ENCODE results near the gene PARPBP.

Gene PARPBP

DNA sequence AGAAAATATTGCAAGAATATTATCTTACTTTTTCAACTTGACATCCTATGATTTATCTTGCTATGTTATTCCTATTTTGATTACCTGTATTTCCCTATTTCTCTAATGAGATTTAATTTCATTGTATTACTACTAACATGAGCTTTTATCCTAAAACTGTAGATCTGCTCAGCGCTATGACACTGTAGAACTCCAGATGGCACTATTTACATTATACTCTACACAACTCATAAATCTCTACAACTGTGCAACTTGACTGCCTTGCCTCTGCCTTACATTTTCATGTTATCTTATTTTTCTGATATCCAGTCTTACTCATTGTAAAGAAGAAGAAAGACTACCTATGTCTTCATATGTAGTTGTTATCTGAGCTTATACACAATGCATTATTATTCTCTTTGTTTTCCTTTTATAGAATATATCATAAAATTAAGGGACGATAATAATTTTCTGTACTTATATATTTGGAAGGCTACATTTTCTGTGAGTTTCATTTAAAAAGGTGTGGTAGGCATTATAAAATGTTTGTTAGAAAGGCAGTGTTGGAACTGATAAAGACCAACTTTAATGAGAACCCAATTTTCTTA lies 24.2 kb upstream of the PARPBP start:
- TF ChIP-seq, protein P1, sequence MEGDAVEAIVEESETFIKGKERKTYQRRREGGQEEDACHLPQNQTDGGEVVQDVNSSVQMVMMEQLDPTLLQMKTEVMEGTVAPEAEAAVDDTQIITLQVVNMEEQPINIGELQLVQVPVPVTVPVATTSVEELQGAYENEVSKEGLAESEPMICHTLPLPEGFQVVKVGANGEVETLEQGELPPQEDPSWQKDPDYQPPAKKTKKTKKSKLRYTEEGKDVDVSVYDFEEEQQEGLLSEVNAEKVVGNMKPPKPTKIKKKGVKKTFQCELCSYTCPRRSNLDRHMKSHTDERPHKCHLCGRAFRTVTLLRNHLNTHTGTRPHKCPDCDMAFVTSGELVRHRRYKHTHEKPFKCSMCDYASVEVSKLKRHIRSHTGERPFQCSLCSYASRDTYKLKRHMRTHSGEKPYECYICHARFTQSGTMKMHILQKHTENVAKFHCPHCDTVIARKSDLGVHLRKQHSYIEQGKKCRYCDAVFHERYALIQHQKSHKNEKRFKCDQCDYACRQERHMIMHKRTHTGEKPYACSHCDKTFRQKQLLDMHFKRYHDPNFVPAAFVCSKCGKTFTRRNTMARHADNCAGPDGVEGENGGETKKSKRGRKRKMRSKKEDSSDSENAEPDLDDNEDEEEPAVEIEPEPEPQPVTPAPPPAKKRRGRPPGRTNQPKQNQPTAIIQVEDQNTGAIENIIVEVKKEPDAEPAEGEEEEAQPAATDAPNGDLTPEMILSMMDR (IDR thresholded peaks at IDR 0.05): no peak
- H3K36me3 ChIP-seq (ENCODE audit: control insufficient read depth, insufficient read depth, low read length): no peaks in the 10 kb centered on the region

DNA sequence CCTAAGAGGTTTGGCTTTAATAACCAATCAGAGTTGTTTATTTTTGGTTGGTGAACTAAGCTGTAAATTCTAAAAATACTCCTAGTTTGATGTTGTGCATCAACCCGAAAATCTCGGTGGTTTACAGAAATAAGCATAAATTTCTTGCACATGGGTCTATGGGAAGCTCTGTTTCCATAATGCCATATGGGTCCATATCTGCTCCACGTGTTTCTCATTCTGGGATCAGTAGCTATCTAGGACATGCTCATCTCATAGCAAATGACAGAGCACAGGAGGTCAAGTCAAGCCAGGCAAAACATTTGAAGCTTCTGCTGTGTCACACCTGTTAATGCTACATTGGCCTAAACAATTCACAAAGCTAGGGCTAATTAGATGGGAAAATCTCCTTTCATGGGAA lies 23.1 kb upstream of the PARPBP start:
- H3K4me3 ChIP-seq (ENCODE audit: low read depth, low read length): no peak overlapping the region
- TF ChIP-seq, protein P1 (IDR thresholded peaks at IDR 0.05): no peak
- H3K36me3 ChIP-seq (ENCODE audit: control insufficient read depth, insufficient read depth, low read length): no peaks in the 10 kb centered on the region
- no peak overlapping the region for H2AFZ ChIP-seq
- H3K9me3 ChIP-seq (ENCODE audit: control insufficient read depth, low read length): no peaks in the 10 kb centered on the region
- H3K27me3 ChIP-seq (ENCODE audit: control insufficient read depth, insufficient read depth, low read length): no peaks in the 10 kb centered on the region
- H3K9ac ChIP-seq: no peak overlapping the region
- H3K27ac ChIP-seq: no peak overlapping the region
- no peak overlapping the region for H3K4me2 ChIP-seq (ENCODE audit: low read length)
- H3K4me1 ChIP-seq: no peaks in the 10 kb centered on the region
- no peaks in the 10 kb centered on the region for H3K79me2 ChIP-seq

More for the DNA sequence above, 24.2 kb upstream of the PARPBP start:
- Histone ChIP-seq H3K27me3 (ENCODE audit: control insufficient read depth, insufficient read depth, low read length) (no peaks in the 10 kb centered on the region), H3K4me2 (ENCODE audit: low read length) (no peak overlapping the region), H3K27ac (no peak overlapping the region), H2AFZ (no peak overlapping the region), H3K4me3 (ENCODE audit: low read depth, low read length) (no peak overlapping the region), H3K9ac (no peak overlapping the region), H3K9me3 (ENCODE audit: control insufficient read depth, low read length) (no peaks in the 10 kb centered on the region), H3K79me2 (no peaks in the 10 kb centered on the region), H3K4me1 (no peaks in the 10 kb centered on the region)

DNA sequence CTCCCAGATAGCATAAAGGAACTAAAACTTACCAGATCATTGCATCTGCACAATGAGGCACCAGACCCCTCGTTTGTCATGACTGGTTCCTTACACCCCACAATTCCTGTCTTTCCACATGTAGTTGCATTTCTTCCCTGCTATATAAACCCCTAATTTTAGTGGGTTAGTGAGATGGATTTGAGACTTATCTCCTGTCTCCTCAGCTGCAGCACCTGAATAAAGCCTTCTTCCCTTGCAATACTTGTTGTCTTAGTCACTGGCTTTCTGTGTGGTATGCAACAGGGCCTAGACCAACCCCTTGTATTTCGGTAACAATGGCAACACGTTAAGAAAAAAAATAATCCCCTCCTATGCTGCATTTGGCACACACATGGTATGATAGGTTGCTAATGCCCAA lies 13.1 kb upstream of the PARPBP start:
- H3K36me3 ChIP-seq (ENCODE audit: control insufficient read depth, insufficient read depth, low read length): no peaks in the 10 kb centered on the region
- no peak overlapping the region for H3K27ac ChIP-seq
- no peaks in the 10 kb centered on the region for H3K79me2 ChIP-seq
- TF ChIP-seq, protein P1 (IDR thresholded peaks at IDR 0.05): no peak
- no peak overlapping the region for H3K4me3 ChIP-seq (ENCODE audit: low read depth, low read length)
- H3K27me3 ChIP-seq (ENCODE audit: control insufficient read depth, insufficient read depth, low read length): no peaks in the 10 kb centered on the region
- no peak overlapping the region for H3K9ac ChIP-seq
- H3K4me1 ChIP-seq: no peaks in the 10 kb centered on the region
- no peaks in the 10 kb centered on the region for H3K9me3 ChIP-seq (ENCODE audit: control insufficient read depth, low read length)
- no peak overlapping the region for H3K4me2 ChIP-seq (ENCODE audit: low read length)
- no peak overlapping the region for H2AFZ ChIP-seq

DNA sequence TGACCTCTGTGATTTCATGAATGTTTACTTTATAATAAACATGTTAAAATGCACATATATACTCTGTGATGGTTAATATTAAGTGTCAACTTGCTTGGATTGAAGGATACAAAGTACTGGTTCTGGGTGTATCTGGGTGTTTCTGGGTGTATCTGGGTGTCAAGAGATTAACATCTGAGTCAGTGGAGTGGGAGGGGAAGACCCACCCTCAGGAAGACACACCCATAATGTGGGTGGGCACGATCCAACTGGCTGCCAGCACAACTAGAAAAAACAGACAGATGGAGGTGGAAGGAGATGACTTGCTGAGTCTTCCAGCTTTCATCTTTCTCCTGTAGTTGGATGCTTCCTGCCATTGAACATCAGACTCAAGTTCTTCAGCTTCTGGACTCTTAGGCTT lies 12.0 kb upstream of the PARPBP start:
- Histone ChIP-seq H3K27me3 (ENCODE audit: control insufficient read depth, insufficient read depth, low read length) (no peaks in the 10 kb centered on the region), H3K9ac (no peak overlapping the region), H3K79me2 (no peaks in the 10 kb centered on the region)

DNA sequence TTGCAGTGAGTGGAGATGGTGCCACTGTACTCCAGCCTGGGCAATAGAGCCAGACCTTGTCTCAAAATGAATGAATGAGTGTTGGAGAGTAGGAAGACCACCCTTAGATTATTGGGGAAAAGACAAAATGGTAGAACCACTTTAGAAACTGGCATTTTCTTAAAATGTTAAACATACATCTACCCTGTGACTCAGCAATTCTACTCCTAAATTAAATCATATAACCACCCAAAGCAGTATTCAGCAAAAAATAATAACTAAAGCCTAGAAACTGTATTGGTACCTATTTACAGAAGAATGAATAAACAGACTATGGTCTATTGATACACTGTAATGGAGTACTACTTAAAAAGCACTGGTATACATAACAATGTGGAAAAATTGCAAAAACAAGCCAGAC lies 9.2 kb upstream of the PARPBP start:
- no peaks in the 10 kb centered on the region for H3K79me2 ChIP-seq
- H3K4me1 ChIP-seq: no peaks in the 10 kb centered on the region
- no peak overlapping the region for H2AFZ ChIP-seq
- no peaks in the 10 kb centered on the region for H3K36me3 ChIP-seq (ENCODE audit: control insufficient read depth, insufficient read depth, low read length)
- no peak overlapping the region for H3K9ac ChIP-seq
- no peak overlapping the region for H3K4me3 ChIP-seq (ENCODE audit: low read depth, low read length)
- TF ChIP-seq, protein P1 (IDR thresholded peaks at IDR 0.05): no peak
- H3K9me3 ChIP-seq (ENCODE audit: control insufficient read depth, low read length): no peaks in the 10 kb centered on the region
- H3K27ac ChIP-seq: no peak overlapping the region
- no peaks in the 10 kb centered on the region for H3K27me3 ChIP-seq (ENCODE audit: control insufficient read depth, insufficient read depth, low read length)
- no peak overlapping the region for H3K4me2 ChIP-seq (ENCODE audit: low read length)

More for the DNA sequence above, 12.0 kb upstream of the PARPBP start:
- no peak overlapping the region for H3K4me2 ChIP-seq (ENCODE audit: low read length)
- H3K4me3 ChIP-seq (ENCODE audit: low read depth, low read length): no peak overlapping the region
- no peak overlapping the region for H2AFZ ChIP-seq
- H3K9me3 ChIP-seq (ENCODE audit: control insufficient read depth, low read length): no peaks in the 10 kb centered on the region
- TF ChIP-seq, protein P1 (IDR thresholded peaks at IDR 0.05): no peak
- H3K4me1 ChIP-seq: no peaks in the 10 kb centered on the region
- H3K36me3 ChIP-seq (ENCODE audit: control insufficient read depth, insufficient read depth, low read length): no peaks in the 10 kb centered on the region
- H3K27ac ChIP-seq: no peak overlapping the region
